ENCODE measurements around the gene ADCK2.
"Not testable (repeated sequence)": the region's sequence is repeated elsewhere in the genome, so short reads cannot be mapped to it uniquely, and the experiment has no call there.

Gene ADCK2

DNA sequence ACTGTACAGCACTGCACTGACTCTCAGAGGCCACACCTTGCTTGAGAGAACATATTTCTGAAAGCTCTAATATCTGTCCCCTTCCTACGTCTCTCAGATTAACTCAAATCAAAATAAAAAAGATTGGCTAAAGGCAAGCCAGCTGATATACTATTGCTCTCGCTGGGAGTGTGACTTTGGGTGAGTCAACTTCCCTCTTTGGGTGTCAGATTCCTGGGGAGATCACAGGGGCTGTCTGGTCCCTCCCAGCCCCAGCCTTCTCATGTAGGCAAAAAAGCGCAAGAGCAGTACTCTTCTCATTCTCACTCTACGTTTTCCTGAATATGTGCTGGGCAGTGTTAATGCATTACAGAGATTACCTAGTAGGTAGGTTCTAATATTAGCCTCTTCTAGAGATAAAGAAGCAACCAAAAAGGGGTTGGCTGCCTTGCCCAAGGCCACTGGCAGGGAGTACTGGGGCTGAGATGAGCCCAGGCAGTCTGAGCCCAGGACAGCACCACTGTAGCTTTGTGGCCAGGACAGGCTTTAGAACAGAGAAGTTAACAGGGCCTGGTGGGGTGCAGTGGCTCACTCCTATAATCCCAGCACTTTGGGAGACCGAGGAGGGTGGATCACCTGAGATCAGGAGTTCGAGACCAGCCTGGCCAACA is 23.1 kb upstream of the ADCK2 start:
- FAIRE-seq: no peak

DNA sequence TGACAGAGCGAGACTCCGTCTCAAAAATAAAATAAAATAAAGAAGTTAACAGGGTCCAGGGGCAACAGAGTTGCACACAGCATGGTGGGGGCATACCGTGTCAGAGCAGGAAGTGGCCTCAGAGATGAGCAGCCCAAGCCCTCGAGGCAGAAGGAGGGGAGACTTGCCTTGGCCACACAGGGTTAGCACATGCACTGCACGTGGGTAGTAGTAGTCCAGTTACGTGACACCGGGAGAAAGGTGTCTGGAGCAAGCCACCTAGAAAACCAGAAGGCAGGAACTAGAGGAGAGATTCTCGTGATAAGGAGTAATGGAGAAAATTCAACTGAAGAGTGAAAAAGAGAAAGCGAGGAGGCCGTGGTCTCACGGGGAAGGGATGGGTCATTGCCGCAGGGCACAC is 22.4 kb upstream of the ADCK2 start:
- FAIRE-seq: no peak

DNA sequence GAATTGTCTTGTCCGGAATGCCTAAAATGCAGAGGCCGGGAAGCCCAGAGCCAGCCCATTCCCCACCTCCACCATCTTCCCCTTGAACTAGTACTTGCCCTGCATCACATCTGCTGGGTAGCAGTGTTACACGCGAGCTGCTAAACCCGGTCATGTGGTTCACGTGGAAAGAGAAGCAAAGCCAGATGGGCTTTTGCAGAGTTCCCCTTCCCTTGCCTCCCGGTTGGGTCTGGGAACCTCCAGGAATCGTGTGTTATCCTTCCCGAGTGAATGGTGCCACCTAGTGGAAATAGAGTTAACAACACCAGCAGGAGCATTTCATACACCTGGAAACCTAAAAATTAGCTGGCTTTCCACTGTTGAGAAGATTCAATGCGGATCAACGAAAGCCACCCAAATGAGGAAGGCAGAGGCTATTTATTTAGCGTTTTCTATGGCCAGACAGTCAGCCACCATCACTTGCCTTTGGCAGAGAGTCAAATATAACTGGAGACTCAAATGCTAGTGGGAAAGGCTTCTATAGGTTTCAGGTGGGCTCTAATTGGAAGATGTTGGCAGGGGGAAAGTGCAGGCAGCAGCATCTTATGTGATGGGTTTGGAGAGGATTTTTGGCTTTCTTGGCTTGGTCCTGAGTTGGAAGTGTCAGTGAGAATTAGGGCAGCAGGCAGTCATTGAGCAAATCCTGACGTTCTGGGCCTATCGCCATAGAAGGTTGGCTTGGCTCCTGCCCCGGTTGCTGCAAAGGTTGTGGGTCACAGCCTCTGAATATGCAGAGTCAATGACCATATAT is 19.2 kb upstream of the ADCK2 start:
- FAIRE-seq: peak; percentile 37

DNA sequence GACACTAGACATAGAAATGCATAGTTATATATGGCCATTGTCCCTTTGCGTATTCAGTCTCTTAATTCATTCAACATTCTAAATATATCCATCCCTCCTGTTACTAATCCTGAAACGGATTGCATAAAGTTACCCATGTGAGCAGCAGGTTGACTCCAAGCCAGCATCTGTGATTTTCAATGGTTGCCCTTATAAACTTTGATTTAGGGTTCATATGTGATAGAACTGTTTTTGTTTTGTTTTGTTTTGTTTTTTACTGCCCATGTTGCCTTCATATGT is 18.7 kb upstream of the ADCK2 start:
- FAIRE-seq: no peak

DNA sequence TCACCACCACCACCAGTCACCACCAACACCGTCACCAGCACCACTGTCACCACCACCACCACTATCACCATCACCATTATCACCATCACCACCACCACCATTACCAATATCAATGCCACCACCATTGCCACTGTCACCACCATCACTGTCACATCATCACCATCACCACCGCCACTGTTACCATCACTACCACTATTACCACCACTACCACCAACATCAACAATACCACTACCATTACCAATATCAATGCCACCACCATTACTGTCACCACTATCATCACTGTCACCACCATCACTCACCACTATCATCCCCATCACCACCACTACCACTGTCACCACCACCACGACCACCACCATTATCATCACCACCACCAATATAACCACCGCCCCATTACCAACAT is 18.1 kb upstream of the ADCK2 start:
- no peak for FAIRE-seq

DNA sequence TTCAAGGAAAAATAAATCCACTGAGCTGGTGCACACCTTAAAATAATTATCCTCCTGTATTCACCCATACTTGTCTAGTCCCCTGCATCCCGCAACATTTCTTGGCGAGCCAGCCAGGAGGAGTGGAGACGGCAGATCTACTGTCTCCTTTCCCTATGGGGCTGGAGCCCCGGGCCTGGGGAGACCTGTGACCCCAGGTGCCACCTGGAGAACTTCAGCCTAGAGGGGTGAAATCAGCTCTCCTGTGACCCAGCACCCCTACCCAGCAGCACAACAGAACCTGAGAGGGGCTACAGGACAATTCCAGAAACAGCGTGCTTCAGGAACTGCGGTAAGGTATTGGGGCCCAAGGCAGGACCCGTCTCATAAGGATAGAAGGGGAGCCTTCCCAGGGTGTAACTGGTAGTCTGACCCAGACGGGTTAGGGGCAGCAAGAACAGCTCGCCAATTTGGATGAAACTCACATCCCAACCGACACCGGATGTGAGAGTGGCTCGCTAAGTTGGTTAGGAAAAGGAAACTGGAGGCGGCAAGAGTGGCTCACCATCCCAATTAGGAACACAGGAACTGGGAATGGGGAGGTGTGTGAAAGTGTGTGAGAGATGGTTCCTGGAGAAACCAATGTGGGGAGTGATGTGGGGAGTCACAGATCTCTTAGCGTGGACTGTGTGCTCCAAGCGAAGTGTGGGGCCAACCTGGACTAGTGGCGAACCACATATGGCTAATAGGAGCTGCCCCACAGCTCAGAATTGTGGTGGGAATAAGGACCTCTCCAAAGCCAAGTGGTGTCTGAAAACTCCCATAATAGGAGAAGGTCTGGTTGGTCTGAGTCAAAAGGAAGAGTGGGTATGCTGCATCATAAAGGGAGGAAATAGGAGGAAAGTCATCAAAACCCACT is 17.0 kb upstream of the ADCK2 start:
- FAIRE-seq: no peak

DNA sequence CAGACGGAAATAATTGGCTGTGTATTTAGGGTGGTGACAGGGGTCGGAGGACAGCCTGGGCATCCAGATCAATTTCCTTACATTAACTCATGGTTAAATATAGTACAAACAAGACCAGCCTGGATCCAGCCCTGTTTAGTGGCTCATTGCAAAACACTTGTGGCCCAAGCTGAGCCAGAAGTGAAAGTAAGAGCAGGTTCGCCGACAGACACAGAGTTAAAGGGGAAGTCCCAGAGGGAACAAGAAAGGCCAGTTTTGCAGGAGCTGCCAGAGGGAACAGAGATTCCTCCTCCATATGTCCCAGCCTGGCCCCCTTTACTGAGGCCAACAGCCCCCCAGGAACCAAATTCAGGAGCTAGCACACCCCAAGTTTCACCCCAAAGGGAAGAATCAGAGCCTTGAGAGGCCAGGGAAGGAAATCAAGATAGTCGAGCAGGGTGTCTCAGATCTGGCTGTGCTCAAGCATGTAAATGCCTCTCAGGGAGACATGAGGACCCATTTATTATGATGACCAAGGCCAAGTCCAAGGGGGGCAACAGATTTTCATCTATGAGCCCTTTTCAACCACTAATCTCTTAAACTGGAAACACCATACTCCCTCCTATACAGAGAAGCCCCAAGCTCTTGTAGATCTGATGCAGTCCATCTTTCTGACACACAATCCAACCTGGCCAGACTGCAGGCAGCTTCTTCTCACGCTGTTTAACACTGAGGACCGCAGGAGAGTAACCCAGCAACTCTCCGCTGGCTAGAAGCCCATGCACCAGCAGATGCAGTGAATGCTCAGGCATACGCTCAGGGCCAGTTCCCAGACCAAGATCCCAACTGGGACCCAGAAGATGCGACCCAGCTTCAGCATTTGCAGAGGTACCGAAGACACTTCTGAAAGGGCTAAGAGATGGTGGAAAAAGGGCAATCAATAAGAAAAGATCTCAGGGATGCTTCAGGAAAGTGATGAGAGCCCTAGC is 15.9 kb upstream of the ADCK2 start:
- no peak for FAIRE-seq

DNA sequence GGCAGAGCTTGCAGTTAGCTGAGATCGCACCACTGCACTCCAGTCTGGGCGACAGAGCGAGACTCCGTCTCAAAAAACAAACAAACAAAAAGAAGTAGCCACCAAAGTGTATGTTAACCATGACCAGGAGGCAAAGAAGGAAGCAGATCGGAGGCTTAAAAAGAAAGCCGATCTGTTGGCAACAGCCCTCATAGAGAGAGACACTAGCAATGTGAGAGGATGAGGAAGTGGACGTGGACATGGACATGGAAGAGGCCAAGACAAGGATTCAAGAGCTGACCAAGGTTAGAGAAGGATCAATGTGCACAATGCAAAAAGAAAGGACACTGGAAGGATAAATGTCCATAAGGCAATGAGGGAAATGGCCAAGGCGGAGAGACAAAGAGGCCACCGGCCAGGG is 14.9 kb upstream of the ADCK2 start:
- no peak for FAIRE-seq

DNA sequence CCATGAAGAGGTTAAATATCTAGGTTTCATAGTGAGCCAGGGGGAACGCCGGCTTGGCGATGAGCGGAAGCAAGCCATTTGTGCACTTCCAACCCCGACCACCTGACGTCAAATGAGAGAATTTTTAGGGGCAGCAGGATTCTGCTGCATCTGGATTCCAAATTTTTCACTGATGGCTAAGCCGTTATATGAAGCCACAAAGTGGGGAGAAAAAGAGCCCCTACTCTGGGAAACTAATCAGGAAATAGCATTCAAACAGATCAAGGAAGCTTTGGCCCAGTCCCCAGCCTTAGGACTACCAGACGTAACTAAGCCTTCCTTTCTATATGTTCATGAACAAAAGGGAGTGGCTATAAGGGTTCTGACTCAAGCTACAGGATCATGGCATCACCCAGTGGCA is 12.9 kb upstream of the ADCK2 start:
- no peak for FAIRE-seq

DNA sequence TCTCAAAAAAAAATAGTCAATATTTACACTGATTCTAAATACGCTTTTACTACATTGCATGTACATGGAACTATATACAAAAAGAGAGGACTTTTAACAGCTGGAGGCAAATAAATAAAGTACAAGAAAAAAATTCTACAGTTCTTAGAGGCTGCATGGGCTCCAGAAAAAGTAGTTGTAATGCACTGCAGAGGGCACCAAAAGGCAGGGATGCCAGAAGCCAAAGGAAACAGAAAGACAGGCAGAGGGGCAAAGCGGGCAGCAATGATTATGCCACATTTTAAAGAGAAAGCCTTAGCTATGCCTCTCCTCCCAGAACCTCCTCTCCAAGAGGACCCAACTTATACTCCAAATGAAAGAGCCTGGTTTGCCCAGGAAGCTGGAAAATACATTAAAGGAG is 11.6 kb upstream of the ADCK2 start:
- FAIRE-seq: no peak

DNA sequence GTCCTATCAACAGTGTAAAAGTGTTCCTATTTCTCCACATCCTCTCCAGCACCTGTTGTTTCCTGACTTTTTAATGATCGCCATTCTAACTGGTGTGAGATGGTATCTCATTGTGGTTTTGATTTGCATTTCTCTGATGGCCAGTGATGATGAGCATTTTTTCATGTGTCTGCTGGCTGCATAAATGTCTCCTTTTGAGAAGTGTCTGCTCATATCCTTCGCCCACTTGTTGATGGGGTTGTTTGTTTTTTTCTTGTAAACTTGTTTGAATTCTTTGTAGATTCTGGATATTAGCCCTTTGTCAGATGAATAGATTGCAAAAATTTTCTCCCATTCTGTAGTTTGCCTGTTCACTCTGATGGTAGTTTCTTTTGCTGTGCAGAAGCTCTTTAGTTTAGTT is 9.8 kb upstream of the ADCK2 start:
- not testable (repeated sequence) for FAIRE-seq

DNA sequence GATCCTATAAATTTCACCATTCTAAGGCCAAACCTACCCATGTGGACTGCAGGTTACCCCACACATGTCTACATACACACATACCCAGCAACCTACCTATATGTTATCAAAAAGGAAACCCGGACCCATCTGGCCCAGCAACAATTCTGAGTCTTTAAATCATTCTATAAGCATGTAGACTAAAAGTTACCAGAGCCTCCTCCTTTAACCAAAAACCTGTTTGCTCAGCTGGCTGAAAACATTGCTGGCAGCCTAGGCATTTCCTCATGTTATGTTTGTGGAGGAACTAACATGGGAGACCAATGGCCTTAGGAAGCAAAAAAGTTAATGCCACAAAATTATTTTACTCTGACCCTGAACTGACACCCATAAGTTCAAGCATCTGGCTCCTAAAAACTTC is 5.3 kb upstream of the ADCK2 start:
- FAIRE-seq: no peak

DNA sequence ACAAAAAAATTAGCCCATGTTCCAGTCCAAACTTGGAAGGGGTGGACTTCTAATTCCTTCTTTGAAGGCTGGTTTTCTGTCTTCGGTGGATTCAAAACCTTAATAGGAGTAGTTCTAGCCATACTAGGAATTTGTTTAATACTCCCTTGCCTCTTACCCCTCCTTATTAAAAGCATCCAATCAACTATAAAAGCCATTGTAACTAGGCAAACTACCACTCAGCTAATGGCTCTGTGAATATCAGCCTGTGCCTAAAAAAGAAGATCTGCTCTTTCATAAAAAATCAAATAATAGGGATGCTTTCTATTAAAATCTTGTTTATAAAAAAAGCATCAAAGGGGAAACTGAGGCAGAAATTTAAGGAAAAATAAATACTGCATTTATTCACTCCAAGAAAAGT is 4.1 kb upstream of the ADCK2 start:
- FAIRE-seq: no peak

DNA sequence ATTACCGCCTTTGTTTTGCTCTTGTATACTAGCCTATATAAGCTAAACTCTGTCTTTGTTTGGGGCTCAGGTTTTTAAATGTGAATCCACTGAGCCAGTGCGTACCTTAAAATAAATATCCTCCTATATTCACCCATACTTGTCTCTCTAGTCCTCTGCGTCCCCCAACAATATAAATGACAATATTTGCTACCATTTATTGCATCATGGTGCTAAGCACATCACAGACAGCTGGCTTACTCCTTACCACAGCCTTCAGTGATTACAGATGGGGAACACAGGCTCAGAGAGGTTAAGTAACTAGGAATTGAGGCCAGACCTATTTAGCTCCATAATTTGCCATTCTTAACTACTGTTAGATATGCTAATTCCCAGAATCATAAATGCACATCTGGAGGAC is 3.4 kb upstream of the ADCK2 start:
- no peak for FAIRE-seq

DNA sequence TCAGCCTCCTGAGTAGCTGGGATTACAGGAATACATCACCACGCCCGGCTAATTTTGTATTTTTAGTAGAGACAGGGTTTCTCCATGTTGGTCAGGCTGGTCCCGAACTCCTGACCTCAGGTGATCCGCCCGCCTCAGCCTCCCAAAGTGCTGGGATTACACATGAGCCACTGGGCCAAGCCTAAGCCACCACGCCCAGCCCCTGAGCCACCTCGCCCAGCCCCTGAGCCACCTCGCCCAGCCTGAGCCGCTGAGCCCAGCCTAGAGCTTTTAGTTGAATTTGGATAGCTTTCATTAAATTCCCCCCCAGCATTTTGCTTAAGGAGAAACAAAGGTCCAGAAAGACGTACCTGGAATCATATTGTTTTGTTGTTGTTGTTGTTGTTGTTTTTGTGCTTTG is 2.9 kb upstream of the ADCK2 start:
- not testable (repeated sequence) for FAIRE-seq

DNA sequence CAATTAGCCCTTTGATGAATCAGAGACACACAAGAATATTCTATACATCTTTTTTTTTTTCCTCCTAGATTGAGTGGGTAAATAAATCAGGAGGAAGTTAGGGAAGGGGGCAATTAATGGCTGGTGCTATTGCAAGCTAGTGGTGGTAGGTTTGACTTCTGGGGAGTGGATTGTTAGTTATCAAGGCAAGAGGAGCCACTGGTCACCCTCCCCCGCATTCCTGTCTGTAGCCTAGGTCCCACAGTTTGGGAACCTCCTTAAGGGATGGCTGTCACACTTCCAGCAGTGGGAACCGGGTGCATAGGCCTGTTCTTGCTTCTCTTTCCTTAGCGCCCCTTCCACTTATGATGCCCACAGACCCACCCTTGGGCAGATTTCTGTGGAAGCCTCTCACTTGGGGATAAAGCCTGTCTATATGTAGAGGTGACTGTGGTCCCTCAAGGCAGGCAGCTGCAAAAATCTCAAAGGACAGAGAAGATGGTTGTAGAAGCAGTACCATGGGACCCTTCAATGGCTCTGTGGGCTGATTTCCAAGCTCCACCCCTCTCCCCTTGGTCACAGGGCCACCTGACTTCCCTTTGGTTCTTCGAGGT is 2.3 kb upstream of the ADCK2 start:
- no peak for FAIRE-seq

DNA sequence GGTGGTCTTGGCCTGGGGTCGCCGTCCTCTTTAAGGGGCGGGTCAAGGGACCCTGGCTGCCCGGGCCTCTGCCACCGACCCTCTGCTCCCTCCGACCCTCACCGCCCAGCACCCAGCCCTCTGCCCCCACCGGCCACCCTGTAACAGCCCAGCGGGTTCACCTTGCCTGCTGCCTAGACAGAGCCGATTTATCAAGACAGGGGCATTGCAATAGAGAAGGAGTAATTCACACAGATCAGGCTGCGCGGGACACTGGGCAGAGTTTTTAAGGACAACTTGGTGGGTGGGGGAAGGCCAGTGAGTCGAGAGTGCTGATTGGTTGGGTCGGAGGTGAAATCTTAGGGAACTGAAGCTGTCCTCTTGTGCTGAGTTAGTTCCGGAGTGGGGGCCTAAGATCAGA is 779 bp upstream of the ADCK2 start:
- FAIRE-seq: no peak

DNA sequence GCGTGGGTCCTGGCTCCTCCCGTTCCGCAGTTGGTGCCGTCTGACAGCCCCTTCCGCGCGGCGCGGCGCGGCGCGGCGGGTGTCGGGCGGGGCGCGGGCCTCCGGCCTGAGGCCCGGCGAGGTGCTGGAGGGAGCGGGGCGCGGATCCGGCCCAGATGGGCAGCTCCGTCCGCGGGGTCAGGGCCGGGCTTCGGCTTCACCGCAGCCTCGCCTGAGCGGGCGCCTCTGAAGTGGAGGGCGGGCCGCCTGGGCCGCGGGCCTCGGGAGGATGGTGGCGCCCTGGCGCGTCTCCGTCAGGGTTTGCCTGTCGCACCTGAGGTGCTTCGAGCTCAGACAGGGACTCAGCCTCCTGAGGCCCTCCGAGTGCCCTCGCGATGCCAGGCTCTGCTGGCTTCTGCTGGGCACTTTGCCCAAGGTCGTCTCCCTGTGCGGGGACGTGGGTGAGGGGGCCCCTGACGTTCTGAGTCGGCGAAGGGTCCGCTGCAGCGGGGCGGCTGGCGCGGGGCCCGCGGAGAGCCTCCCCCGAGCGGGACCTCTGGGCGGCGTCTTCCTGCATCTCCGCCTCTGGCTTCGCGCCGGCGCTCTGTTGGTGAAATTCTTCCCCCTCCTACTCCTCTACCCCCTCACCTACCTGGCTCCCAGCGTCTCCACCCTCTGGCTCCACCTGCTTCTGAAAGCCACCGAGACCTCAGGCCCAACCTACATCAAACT is 473 bp downstream of the ADCK2 start:
- FAIRE-seq: no peak

DNA sequence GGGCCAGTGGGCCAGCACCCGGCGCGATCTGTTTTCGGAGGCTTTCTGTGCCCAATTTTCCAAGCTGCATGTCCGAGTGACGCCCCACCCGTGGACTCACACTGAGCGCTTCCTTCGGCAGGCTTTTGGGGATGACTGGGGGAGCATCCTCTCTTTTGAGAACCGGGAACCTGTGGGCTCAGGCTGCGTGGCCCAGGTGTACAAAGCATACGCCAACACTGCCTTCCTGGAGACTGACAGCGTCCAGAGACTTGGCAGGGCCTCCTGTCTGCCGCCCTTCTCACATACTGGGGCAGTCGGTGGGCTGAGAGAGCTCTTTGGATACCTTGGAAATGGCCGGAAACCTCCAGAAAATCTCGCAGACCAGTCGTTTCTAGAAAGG is 1.0 kb downstream of the ADCK2 start:
- FAIRE-seq: no peak

DNA sequence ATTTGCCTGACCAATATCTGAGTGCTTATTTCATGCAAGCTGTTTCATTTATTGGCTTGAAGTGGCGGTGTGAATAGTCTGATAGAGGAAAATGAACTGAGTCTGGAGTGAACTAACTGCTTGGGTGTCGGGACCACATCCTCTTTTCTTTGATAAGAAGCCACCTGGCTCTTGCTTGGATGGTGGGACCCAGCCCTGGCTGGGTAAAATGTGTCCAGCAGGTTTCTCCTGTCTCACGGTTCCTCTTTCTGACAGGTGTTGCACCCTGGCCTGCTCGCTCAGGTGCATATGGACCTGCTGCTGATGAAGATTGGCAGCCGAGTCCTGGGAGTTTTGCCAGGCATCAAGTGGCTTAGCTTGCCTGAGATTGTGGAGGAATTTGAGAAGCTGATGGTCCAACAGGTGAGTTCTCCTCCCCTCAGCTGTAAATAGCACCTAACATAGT is 1.6 kb downstream of the ADCK2 start:
- no peak for FAIRE-seq

DNA sequence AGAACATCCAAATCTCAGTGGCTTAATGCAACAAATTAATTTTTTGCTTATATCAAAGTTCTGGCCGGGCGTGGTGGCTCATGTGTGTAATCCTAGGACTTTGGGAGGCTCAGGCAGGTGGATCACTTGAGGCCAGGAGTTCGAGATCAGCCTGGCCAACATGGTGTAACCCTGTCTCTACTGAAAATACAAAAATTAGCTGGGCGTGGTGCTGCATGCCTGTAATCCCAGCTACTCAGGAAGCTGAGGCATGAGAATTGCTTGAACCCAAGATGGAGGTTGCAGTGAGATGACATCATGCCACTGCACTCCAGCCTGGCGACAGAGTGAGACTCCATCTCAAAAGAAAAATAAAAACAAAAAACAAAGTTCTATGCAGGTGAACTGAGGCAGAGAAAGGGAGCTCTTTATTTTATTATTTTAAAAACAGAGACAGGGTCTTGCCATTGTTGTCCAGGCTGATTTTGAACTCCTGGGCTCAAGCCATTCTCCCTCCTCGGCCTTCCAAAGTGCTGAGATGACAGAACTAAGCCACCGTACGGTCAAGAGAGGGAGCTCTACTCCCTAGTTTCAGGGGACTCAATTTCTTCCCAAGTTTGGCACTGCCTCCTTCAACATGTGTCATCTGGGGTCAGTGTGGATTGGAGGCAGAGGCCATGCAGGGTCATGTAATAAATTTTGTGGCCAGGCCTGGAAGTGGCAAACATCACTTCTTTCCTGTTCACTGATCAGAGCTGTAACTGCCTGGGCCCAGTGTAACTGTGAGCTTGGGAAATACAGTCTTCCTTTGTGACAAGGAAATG is 2.4 kb downstream of the ADCK2 start:
- FAIRE-seq: no peak

Measured in endometrium (tissue), 2 donors.